Cardiac muscle cell (in vitro differentiated cells and primary cell): Measurements from ENCODE around the gene CASS4. TPM values are rescaled to one million over a fixed set of nuclear protein-coding genes. Genes with fewer than 3 reads are reported as not detected.
A peak's percentile ranks its signal among the peaks of the same experiment; 100 is the strongest.
"Not testable (repeated sequence)": the region's sequence is repeated elsewhere in the genome, so short reads cannot be mapped to it uniquely, and the experiment has no call there.

Source experiments
- DNase-seq, 2 donors: peaks; one replicate each; pipeline versions ENCODE4 v3.0.0 to v3.0.0-alpha.2; 2010 to 2017; ENCODE audit warnings: low read depth in 1 of 2, low spot score in 1 of 2
- H3K27ac ChIP-seq: fragments of 200-600 bp; sonication (generic); 2 replicates; pipeline ENCODE4 v1.5.1; 2016
- H3K27me3 ChIP-seq: fragments of 200-600 bp; sonication (generic); 2 replicates; pipeline ENCODE4 v1.6.0; 2016; ENCODE audit warnings: control low read depth
- H3K36me3 ChIP-seq: fragments of 200-600 bp; sonication (generic); 2 replicates; pipeline ENCODE4 v1.5.1; 2016; ENCODE audit warnings: control low read depth
- H3K4me1 ChIP-seq: fragments of 200-600 bp; sonication (generic); 2 replicates; pipeline ENCODE4 v1.8.1; 2017; ENCODE audit warnings: low read depth, mild to moderate bottlenecking, mixed run types
- H3K4me3 ChIP-seq: fragments of 200-600 bp; sonication (generic); 2 replicates; pipeline ENCODE4 v1.5.1; 2016; ENCODE audit warnings: mild to moderate bottlenecking
- H3K9me3 ChIP-seq: fragments of 200-600 bp; sonication (generic); 2 replicates; pipeline ENCODE4 v1.5.1; 2017; ENCODE audit warnings: low read depth, mild to moderate bottlenecking, control low read depth
- polyA plus RNA-seq: library from polyadenylated mRNA; unstranded; fragments of >200 nt; fragmentation: Nextera tagmentation; extraction: Ambion mirVana; gene quantifications from 2 replicates; pipeline ENCODE4 v1.2.1, GENCODE V29; 2016
- total RNA-seq: library from RNA; depleted of rRNA; stranded (reverse); fragments of >200 nt; gene quantifications from 2 replicates; pipeline ENCODE4 v1.2.3, GENCODE V29; 2016
- TF ChIP-seq, protein P1 (sequence below): IDR thresholded peaks from 2 replicates; pipeline ENCODE4 v1.5.1; 2012; ENCODE audit warnings: low read depth, mild to moderate bottlenecking, low read length

Gene CASS4
- total and polyA plus RNA-seq, 2 experiments from 2014 or later, result 0.12 TPM; not detected in 1

GRCh38 chr20:56389807-56390206 is 22.3 kb upstream of the CASS4 start:
- TF ChIP-seq, protein P1, sequence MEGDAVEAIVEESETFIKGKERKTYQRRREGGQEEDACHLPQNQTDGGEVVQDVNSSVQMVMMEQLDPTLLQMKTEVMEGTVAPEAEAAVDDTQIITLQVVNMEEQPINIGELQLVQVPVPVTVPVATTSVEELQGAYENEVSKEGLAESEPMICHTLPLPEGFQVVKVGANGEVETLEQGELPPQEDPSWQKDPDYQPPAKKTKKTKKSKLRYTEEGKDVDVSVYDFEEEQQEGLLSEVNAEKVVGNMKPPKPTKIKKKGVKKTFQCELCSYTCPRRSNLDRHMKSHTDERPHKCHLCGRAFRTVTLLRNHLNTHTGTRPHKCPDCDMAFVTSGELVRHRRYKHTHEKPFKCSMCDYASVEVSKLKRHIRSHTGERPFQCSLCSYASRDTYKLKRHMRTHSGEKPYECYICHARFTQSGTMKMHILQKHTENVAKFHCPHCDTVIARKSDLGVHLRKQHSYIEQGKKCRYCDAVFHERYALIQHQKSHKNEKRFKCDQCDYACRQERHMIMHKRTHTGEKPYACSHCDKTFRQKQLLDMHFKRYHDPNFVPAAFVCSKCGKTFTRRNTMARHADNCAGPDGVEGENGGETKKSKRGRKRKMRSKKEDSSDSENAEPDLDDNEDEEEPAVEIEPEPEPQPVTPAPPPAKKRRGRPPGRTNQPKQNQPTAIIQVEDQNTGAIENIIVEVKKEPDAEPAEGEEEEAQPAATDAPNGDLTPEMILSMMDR, result no peak
- DNase-seq, result no peak
- H3K4me3 ChIP-seq, result no peak overlapping the region
- H3K27me3 ChIP-seq, result no peaks in the 10 kb centered on the region
- H3K4me1 ChIP-seq, result peaks cover 13% of the 10 kb centered on the region
- peaks cover 14% of the 10 kb centered on the region for H3K36me3 ChIP-seq
- no peaks in the 10 kb centered on the region for H3K9me3 ChIP-seq
- H3K27ac ChIP-seq, result no peak overlapping the region

DNA sequence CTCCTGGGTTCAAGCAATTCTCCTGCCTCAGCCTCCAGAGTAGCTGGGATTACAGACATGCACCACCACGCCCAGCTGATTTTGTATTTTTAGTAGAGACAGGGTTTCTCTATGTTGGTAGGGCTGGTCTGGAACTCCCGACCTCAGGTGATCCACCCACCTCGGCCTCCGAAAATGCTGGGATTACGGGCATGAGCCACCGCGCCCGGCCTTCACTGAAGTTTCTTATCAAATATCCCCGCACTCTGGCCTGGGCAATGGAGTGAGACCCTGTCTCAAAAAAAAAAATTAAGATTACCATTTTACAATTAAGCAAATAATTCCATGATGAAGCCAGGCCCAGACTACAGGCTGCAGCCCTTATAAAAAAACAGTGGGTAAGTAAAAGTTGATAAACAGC is 21.7 kb upstream of the CASS4 start:
- H3K4me1 ChIP-seq, result peaks cover 13% of the 10 kb centered on the region
- not testable (repeated sequence) for DNase-seq, H3K9me3 ChIP-seq, H3K27ac ChIP-seq, H3K27me3 ChIP-seq
- peak overlapping the region; percentile 62 for H3K4me3 ChIP-seq
- H3K36me3 ChIP-seq, result peaks cover 12% of the 10 kb centered on the region

DNA sequence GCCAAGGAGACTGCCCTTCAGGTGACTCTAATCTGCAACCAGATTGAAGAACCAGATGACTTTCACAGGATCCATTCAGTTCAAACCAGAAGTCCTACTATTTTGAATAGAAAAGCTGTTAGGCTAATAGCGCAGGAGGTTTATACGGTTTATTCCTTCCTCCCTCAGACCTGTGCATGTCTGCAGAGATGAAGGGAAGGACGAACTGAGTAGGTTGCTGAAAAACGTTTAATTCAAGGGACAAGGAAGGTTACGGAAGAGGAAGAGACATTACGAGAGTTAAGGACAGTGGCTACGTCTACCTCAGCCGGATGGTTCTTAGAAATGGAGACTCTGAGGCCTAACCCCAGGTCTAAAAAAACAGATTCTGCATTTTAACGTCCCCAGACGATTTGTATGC is 21.0 kb upstream of the CASS4 start:
- no peaks in the 10 kb centered on the region for H3K9me3 ChIP-seq
- no peak for DNase-seq
- peaks cover 16% of the 10 kb centered on the region for H3K36me3 ChIP-seq
- peak overlapping the region; percentile 62 for H3K4me3 ChIP-seq
- no peaks in the 10 kb centered on the region for H3K27me3 ChIP-seq
- H3K27ac ChIP-seq, result peak overlapping the region; percentile 82
- TF ChIP-seq, protein P1, result no peak
- peaks cover 13% of the 10 kb centered on the region for H3K4me1 ChIP-seq

DNA sequence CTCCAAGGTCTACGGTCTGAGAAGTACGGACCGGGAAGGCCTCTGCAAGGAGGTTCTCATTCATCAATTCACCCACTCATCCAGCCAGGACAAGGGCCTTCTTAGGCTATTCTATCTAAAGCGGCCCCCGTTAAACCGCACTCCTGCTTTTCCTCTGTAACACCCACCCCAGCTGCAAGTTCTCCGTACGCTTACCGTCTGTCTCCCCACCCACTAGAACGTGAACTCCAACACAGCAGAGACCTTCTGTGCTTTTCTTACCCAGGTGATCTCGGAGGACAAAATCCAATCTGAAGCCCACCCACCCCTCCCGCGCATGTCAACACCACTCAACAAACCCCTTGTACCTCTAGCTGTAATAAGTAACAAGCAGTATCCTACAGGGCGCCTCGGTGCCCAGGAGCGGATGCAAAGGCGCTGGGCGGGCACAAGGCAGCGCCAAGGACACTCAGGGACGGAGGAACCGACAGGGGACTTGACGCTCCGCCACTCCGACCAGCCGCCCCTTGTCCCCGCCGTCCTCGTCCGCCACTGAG is 20.4 kb upstream of the CASS4 start:
- Histone ChIP-seq H3K4me1 (peaks cover 13% of the 10 kb centered on the region), H3K36me3 (peaks cover 17% of the 10 kb centered on the region), H3K27me3 (no peaks in the 10 kb centered on the region), H3K4me3 (peak overlapping the region; percentile 62), H3K9me3 (no peaks in the 10 kb centered on the region), H3K27ac (peak overlapping the region; percentile 82)
- TF ChIP-seq, protein P1, result no peak
- peak in 1 of 2 donors; percentile 10 for DNase-seq

DNA sequence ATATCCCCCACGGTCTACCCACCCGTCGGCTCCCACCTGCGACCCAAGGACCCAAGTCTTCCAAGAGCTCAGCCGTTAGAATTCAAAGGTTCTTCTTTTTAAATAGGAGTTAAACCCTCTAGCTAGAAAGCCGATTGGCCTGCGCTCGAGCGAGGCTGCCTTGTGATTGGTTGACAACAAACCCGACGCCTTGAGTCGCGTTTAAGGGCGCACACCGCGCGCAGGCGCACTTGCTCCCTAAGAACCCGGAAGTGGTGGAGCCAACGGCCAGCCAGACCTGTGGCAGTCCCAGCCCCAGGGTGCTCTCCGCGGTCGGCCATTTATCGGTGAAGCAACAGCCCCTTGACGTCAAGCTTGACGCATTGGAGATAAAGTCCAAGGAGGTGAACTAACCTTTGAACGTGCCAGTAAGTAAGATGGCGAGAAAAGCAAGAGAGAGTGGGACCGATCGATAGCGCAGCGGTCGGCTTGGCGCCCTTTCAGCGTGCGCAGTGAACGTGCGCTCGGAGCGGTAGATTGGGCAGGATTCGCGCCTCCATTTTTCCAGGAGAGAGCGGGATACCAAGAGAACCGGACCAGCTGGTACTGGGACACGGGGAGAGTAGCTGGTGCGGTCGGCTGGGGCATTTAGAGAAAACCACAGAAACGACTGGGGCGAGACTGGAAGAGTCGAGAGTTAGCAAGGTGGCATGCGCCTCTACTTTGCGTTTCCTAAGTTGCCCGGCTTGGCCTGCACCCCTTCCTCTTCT is 19.8 kb upstream of the CASS4 start, which contains the start of the genes AURKA and CSTF1:
TSS of gene AURKA (minus strand) at position 84 of the 749 bp plus-strand sequence. CDS start 4,018 bp downstream, outside the sequence.
TSS of gene CSTF1 (plus strand) at position 514 of the 749 bp plus-strand sequence. CDS start 2,908 bp downstream, outside the sequence.
- H3K27ac ChIP-seq, result peak within 1 kb of the TSS; percentile 82
- no peaks in the 10 kb centered on the region for H3K9me3 ChIP-seq
- DNase-seq, result peak; percentile 99 to 100
- H3K4me3 ChIP-seq, result peak within 1 kb of the TSS; percentile 62
- TF ChIP-seq, protein P1, result no peak
- H3K4me1 ChIP-seq, result peaks cover 13% of the 10 kb centered on the region
- H3K36me3 ChIP-seq, result peaks cover 19% of the 10 kb centered on the region
- no peaks in the 10 kb centered on the region for H3K27me3 ChIP-seq

DNA sequence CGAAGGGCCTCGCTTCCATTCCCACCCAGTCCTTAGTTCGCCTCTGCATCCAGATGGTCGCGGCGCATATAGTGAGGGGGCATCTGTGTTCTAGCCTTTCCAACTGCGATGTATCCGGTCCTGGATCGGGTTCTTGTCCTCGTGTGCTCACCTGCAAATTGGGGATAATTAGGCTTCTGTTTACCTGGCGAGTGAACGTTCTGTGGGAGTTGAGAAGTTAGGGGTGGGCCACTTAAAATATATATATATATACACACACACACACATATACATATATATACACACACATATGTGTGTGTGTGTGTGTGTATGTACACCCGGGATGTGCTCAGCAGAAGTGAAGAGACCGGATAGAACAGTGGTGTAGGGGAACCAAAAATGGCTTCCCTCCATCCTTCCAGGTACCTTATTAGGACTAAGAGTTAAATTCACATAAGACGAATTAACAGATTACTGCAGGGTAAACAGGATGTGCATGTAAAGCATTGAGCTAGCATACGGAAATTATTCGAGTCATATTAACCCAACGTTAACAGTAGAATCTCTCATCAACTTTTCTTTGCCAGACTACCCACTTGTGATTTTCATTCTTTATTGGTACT is 19.1 kb upstream of the CASS4 start:
- H3K27ac ChIP-seq, result peak overlapping the region; percentile 82
- H3K4me1 ChIP-seq, result peaks cover 13% of the 10 kb centered on the region
- peaks cover 26% of the 10 kb centered on the region for H3K36me3 ChIP-seq
- H3K27me3 ChIP-seq, result no peaks in the 10 kb centered on the region
- no peaks in the 10 kb centered on the region for H3K9me3 ChIP-seq
- peak overlapping the region; percentile 62 for H3K4me3 ChIP-seq
- TF ChIP-seq, protein P1, result no peak
- no peak for DNase-seq
